Keratinocyte (primary cell): Measurements from ENCODE around the gene SCTR. TPM values are rescaled to one million over a fixed set of nuclear protein-coding genes. Genes with fewer than 3 reads are reported as not detected.

Experiments used
- DNase-seq: peaks from one replicate; pipeline ENCODE4 v3.0.0-alpha.2; 2011; ENCODE audit warnings: low read depth, missing footprints, low spot score
- FAIRE-seq: peaks from 2 replicates; lab custom pipeline; 2011; peaks lifted over from hg19 to GRCh38; lab: Jason Lieb, UNC
- H2AFZ ChIP-seq: 2 replicates; pipeline ENCODE4 v1.6.0; 2012; ENCODE audit warnings: low read length, control low read depth, inconsistent platforms; ENCODE audit not compliant: control insufficient read depth
- H3K27ac ChIP-seq: 2 replicates; pipeline ENCODE4 v1.5.1; 2011; ENCODE audit warnings: low read length; ENCODE audit not compliant: control insufficient read depth, insufficient read depth
- H3K27me3 ChIP-seq: 3 replicates; pipeline ENCODE4 v1.6.0; 2011; ENCODE audit warnings: low read length; ENCODE audit not compliant: control insufficient read depth, insufficient read depth; ENCODE audit errors: extremely low read depth
- H3K36me3 ChIP-seq, 2 experiments: 2 replicates in 1 of 2; 3 replicates in 1 of 2; pipeline ENCODE4 v1.5.1; 2011; ENCODE audit warnings: low read length in 2 of 2, mild to moderate bottlenecking in 1 of 2; ENCODE audit not compliant: control insufficient read depth in 2 of 2, insufficient read depth in 2 of 2; ENCODE audit errors: extremely low read depth in 1 of 2
- H3K4me1 ChIP-seq: 3 replicates; pipeline ENCODE4 v1.5.1; 2011; ENCODE audit warnings: low read length; ENCODE audit not compliant: control insufficient read depth, insufficient read depth; ENCODE audit errors: extremely low read depth
- H3K4me2 ChIP-seq: 3 replicates; pipeline ENCODE4 v1.6.0; 2011; ENCODE audit warnings: low read depth, low read length; ENCODE audit not compliant: control insufficient read depth, insufficient read depth; ENCODE audit errors: extremely low read depth
- H3K4me3 ChIP-seq, 3 experiments: fragments of 200-600 bp in 1 of 3; sonication (generic) in 1 of 3; 2 replicates in 2 of 3; 3 replicates in 1 of 3; pipeline ENCODE4 v1.5.1; 2011 to 2016; ENCODE audit warnings: low read length in 3 of 3, mild to moderate bottlenecking in 3 of 3, control low read depth in 2 of 3, inconsistent platforms in 1 of 3, low read depth in 1 of 3, mixed read lengths in 1 of 3, mixed run types in 1 of 3, moderate library complexity in 1 of 3; ENCODE audit not compliant: control insufficient read depth in 2 of 3, insufficient read depth in 2 of 3; ENCODE audit errors: extremely low read depth in 1 of 3
- H3K79me2 ChIP-seq: 2 replicates; pipeline ENCODE4 v1.6.0; 2012; ENCODE audit warnings: low read length; ENCODE audit not compliant: control insufficient read depth, insufficient read depth
- H3K9ac ChIP-seq: 3 replicates; pipeline ENCODE4 v1.6.0; 2011; ENCODE audit warnings: low read length; ENCODE audit not compliant: control insufficient read depth, insufficient read depth; ENCODE audit errors: extremely low read depth
- H3K9me1 ChIP-seq: 3 replicates; pipeline ENCODE4 v1.6.0; 2011; ENCODE audit warnings: low read length; ENCODE audit not compliant: control insufficient read depth, insufficient read depth; ENCODE audit errors: extremely low read depth
- H3K9me3 ChIP-seq: 2 replicates; pipeline ENCODE4 v1.5.1; 2012; ENCODE audit warnings: low read depth, low read length; ENCODE audit not compliant: control insufficient read depth
- H4K20me1 ChIP-seq: 3 replicates; pipeline ENCODE4 v1.6.0; 2011; ENCODE audit warnings: low read length; ENCODE audit not compliant: control insufficient read depth, insufficient read depth; ENCODE audit errors: extremely low read depth
- CTCF ChIP-seq, 3 experiments: IDR thresholded peaks in 1 of 3; conservative IDR thresholded peaks in 1 of 3; optimal IDR thresholded peaks in 1 of 3; 2 replicates in 2 of 3; 3 replicates in 1 of 3; pipeline versions ENCODE3 to v1.5.1; 2011; ENCODE audit warnings: low read length in 3 of 3, mild to moderate bottlenecking in 3 of 3, moderate library complexity in 2 of 3, control low read depth in 1 of 3, inconsistent platforms in 1 of 3; ENCODE audit not compliant: insufficient read depth in 2 of 3; ENCODE audit errors: extremely low read depth in 1 of 3
- EZH2 ChIP-seq: IDR thresholded peaks from one replicate; pipeline ENCODE4 v1.6.1; 2012; ENCODE audit warnings: inconsistent platforms, mild to moderate bottlenecking, low read length, moderate library complexity
- dilution Hi-C: fragments of 300-500 bp; cut with MboI; formaldehyde crosslinking; loops from one replicate; pipeline ENCODE4 v1.7.0; 2020; ENCODE audit warnings: low sequenced_read_pairs; ENCODE audit not compliant: extremely low pct_ligation_motif_present
- polyA plus RNA-seq, 5 experiments: library from polyadenylated mRNA; depleted of rRNA in 3 of 5; stranded (reverse) in 3 of 5; stranded (forward) in 1 of 5; unstranded in 1 of 5; fragments of >200 nt; gene quantifications; 1 replicate in 1 of 5; 2 replicates in 3 of 5; 3 replicates in 1 of 5; pipeline versions ENCODE4 v1.2.1 to v1.2.3, GENCODE V29; 2011 to 2012; ENCODE audit warnings: missing spikeins in 2 of 5, low read depth in 1 of 5, low replicate concordance in 1 of 5

Gene SCTR
- polyA plus RNA-seq, 1 donor (not counting 4 experiments of a cell fraction or from before 2014, with no cell fraction given): not detected

DNA sequence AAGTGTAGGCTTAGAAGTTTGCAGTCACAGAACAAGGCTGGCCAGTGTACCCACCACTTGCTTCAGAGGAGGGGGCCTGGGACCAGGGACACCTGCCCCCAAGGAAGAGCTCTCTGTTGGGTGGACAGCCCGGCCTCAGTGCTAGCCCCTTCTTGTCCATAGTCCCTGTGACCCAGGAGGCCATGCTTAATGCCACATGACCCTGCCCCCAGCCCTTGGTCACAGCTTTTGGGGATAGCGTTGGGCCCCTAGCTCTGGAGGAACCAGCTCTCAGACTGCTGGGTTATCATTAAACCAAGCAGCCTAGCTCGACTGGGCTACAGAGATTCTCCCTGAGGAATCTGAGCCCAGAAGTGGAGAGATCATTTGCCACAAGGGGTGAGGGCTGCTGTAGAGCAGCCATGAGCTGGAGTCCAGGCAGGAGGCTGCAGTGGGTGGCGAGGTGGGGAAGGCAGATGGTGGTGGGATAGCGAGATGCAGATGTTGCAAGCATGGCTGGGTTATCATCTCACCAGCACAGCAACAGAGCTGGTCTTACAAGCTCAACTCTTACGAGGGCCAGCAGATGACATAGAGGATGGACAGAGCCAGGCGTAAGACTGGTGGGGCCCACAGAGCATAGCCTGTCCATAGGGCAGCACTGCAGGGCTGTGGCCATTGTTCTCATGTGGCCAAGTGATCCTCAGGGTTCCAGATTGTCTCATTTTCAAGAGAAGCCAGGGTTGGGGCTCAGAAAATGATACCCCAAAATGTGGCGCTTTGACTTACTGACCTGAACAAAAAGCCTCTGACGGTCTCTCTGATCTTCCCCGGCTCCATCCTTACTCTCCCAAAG is 99.8 kb downstream of the SCTR start:
- no peak for FAIRE-seq
- Histone ChIP-seq H3K36me3 (no peaks in the 10 kb centered on the region), H3K9me1 (no peaks in the 10 kb centered on the region), H3K27ac (no peak overlapping the region), H3K4me3 (no peak overlapping the region), H3K27me3 (peaks cover 27% of the 10 kb centered on the region), H3K4me2 (no peak overlapping the region), H3K9ac (no peak overlapping the region), H2AFZ (no peak overlapping the region), H3K4me1 (peaks cover 5% of the 10 kb centered on the region), H4K20me1 (no peaks in the 10 kb centered on the region), H3K79me2 (no peaks in the 10 kb centered on the region), H3K9me3 (peaks cover 3% of the 10 kb centered on the region)
- TF ChIP-seq EZH2: no peak
- no peak for TF ChIP-seq CTCF (optimal IDR thresholded peaks at IDR 0.05 in 1 of 3, IDR thresholded peaks at IDR 0.05 in 1 of 3, conservative IDR thresholded peaks at IDR 0.05 in 1 of 3; ENCODE audit: extremely low read depth in 1 of 3, insufficient read depth in 2 of 3, low read length in 3 of 3)
- DNase-seq: no peak
- dilution Hi-C loops: no loop called here

DNA sequence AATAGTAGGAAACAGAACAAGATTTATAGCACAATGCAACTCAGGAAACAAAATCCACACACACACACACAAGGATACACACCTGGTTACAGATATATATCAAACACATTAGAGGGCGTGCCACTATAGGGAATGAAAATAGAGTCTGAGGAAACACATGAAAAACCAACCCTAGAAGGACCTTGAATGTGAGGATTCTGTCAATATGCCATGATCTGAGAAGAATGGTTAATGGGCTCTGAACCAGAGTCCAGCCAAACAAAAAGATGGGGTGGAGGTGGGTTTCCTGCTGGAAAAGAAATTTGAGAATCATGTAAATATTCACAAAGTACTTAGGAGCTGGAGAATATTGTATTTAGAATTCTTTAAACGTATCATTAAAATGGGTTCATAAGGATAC is 100.5 kb downstream of the SCTR start:
- dilution Hi-C loops: no loop called here
- Histone ChIP-seq H3K9me3 (peaks cover 3% of the 10 kb centered on the region), H3K9ac (no peak overlapping the region), H3K27me3 (peaks cover 24% of the 10 kb centered on the region), H2AFZ (no peak overlapping the region), H3K36me3 (no peaks in the 10 kb centered on the region), H3K9me1 (no peaks in the 10 kb centered on the region), H4K20me1 (no peaks in the 10 kb centered on the region), H3K4me1 (peaks cover 5% of the 10 kb centered on the region), H3K4me2 (no peak overlapping the region), H3K27ac (no peak overlapping the region), H3K79me2 (no peaks in the 10 kb centered on the region), H3K4me3 (no peak overlapping the region)
- DNase-seq: no peak
- TF ChIP-seq CTCF (optimal IDR thresholded peaks at IDR 0.05 in 1 of 3, IDR thresholded peaks at IDR 0.05 in 1 of 3, conservative IDR thresholded peaks at IDR 0.05 in 1 of 3; ENCODE audit: extremely low read depth in 1 of 3, insufficient read depth in 2 of 3, low read length in 3 of 3) (no peak), EZH2 (no peak)
- no peak for FAIRE-seq
